CD4-positive, alpha-beta T cell treated with Interleukin-17A for 1 hour (primary cell): ENCODE results near the gene FUS.

Experiments
- DNase-seq: peaks from one replicate; pipeline ENCODE4 v3.0.0-alpha.2; 2020

Gene FUS

DNA sequence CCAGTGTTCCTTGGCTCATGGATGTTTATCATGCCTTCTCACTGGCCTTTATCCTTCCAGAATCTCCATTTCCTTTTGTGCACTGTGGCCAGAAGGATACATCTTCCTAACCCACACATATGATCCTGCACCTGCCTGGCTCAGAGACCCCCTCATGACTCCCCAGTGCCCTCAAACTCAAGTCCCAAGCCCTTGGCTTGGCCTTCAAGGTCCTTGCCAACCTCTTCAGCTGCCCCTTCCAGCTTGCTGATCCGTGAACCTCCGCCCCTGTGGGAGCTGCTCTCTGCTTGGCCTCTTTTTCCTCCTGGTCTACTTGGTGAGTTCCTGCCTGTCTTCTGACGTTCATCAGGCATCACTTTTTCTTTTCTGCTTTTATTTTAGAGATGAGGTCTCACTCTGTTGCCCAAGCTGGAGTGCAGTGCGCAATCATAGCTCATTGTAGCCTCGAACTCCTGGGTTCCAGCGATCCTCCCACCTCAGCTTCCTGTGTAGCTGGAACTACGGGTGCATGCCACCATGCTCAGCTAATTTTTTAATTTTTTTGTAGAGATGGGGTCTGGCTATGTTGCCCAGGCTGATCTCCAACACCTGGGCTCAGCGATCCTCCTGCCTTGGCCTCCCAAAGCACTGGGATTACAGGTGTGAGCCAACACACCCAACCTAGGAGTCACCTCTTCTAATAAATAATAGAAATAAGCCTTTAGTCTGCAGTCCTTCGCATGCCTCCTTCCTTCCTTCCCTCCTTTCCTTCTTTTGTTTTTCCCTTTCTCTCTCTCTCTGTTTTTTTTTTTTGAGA lies 25.1 kb downstream of the FUS start:
- no peak for DNase-seq

DNA sequence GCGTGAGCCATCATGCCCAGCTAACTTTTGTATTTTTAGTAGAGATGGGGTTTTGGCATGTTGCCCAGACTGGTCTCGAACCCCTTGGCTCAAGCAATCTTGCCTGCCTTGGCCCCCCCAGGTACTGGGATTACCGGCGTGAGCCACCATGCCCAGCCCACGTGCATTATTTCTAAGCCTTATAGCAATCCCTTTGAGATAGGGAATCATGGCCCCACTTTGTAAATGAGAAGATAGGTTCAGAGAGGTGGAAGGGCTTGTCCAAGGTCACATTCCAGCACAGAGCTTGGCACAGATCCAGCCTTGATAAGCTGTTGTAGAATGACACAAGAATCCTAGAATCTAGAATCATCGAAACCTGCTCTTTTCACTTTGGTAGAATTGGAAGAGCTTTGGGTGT lies 26.8 kb downstream of the FUS start:
- no peak for DNase-seq

DNA sequence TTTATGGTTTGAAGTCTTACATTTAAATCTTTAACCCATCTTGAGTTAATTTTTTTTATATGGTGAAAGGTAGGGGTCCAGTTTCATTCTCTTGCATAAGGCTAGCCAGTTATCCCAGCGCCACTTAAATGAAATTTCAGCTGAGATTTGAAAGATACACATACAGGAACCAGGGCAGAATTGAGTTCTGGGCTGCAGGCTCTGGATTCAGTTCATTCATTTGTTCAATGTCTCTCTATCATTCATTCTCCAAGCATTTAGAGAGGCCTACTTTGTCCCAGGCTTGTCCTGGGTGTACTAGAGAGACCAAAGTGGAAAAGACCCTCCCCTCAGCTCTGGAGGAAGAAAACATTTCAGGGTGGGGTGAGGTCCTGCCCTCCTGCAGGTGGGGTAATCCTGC lies 33.4 kb downstream of the FUS start:
- DNase-seq = no peak

DNA sequence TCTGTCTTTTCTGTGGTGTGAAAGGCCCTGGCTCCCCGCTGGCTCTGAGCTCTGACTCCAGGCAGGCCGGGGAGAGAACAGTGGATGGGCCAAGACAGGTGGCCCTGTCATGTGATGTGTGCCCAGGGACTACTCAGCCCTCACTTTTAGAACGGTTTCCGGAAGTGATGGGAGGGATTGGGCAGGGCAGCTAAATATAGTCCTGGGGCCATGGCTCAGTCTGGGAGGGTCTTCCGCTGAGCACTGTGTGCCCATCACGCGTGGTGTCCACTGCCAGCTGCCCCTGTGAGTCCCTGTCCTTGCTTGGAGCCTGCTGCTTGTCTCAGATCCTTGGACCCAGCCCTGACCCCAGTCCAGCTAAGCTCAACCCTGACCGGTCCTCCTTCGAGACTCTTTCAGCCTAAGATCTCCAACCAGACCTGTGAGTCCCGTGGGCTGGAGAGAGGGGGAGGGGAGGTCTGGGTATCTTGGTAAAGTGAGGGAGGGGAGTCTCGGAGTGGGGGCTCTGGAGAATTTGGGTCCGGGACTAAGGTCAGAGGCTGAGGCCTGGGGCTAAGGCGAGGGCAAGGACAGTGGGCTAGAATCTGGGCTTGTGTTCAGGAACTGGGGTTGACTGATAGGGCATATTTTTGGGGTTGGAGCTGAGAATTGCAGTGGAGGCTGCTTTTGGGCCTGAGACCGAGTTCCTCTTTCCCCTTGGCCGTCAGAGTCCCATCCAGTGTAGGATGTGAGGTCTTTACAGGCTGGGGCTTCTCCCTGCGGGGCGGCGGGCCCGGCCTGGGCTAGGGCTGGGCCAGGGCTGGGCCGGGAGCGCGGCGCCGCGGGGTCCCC lies 34.2 kb downstream of the FUS start, which contains the start of gene TRIM72:
TSS of gene TRIM72 (plus strand) at position 243 of the 831 bp plus-strand sequence. CDS start 620 bp downstream, outside the sequence.
- DNase-seq = no peak

DNA sequence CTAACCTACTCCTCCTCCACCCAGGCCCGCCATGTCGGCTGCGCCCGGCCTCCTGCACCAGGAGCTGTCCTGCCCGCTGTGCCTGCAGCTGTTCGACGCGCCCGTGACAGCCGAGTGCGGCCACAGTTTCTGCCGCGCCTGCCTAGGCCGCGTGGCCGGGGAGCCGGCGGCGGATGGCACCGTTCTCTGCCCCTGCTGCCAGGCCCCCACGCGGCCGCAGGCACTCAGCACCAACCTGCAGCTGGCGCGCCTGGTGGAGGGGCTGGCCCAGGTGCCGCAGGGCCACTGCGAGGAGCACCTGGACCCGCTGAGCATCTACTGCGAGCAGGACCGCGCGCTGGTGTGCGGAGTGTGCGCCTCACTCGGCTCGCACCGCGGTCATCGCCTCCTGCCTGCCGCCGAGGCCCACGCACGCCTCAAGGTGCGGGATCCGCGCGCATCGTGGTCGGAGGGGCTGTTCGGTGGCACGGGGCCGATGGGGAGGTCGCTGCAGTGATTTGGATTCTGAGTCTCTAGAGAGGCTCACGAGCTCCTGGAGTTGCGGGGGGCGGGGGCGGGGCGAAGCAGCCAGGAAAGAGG lies 34.9 kb downstream of the FUS start:
- no peak for DNase-seq

DNA sequence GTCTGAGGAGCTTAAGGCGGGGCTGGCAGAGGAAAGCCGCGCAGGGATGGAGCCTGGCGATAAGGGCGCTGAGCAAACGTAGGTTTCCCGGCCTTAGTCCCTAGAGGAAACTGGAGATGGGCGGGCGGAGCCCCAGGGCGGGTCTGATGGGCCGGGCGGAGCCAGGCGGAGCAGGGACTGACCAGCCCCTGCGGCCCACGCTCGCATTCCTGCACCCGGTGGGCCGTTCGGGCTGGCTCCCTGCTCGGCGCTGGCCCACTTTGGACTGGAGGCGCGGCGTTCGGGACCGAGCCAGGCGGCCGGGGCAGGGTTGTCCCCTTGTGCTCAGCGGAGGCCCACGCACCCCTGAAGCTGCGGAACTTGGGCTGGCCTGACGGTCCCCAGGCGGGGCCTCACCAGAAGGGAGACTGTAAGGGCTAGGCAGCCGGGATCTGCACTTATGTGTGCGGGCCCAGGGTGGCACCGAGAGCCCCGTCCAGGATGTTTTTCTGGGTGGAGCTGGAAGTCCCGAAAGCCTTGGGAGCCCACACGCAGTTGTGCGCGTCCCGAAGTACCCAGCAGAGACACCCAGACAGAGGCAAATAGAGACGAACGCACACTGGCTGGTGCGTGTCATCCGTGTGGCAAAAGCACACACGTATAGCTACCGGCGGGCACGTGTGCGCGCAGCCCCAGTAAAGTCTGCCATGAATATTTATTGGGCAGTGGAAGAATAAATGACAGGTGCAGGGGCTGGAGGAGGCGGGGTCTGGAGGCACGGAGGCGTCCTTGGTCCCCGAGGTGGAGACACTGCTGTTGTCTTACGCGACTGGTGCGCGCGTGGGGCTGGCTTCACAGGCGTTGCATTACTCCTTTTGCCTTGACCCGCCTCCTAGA lies 35.6 kb downstream of the FUS start:
- DNase-seq = no peak

DNA sequence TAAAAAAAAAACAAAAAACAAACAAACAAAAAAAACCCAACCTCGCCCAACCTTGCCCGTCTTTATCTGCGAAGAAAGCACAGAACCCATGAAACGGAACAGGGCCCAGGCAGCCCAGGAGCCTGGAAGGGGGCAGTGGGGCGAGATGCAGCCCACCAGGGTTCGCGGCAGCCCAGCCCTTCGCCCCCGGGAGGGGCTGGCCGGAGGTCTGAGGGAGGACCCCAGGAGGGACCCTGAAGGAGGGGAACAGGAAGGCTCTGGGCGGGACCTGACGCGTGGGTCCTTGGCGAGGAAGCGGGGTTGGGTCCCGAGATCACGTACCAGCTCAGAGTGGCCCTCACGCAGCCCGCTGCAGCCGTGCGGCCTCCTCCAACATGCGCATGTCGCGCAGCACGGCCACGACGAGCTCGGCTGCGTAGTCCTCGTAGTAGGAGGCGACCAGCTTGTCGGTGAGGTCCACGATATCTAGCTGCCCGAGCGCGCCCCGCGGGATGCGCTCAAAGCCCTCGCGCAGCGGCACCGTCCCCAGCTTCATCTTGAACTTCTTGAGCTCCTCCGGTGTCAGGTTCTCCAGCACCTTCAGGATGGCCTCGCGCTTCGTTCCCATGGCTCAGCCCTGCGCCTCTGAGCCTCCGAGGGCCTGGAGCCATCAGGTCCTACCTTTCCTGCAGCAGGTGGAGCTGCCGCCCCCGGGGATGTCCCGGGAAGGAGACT lies 36.6 kb downstream of the FUS start, which contains the start of gene PYDC1:
TSS of gene PYDC1 (minus strand) at position 714 of the 714 bp plus-strand sequence. CDS start at position 607, 107 bp downstream.
- no peak for DNase-seq

DNA sequence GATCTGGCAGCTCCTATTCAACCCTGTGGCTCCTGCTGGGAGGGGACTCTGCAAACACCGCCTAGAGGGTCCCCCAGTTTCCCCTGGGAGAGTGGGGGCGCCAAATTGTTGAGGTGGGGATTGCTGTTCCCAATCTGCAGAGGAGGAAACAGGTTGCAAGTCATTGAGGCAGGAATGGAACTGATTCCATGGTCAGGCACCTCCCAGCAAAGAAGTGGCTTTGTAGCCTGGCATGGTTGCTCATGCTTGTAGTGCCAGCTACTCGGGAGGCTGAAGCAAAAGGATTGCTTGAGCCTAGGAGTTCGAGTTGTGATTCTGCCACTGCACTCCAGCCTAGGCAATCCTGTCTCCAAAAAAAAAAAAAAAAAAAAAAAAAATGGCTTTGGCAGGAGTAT lies 37.2 kb downstream of the FUS start:
- DNase-seq = no peak

DNA sequence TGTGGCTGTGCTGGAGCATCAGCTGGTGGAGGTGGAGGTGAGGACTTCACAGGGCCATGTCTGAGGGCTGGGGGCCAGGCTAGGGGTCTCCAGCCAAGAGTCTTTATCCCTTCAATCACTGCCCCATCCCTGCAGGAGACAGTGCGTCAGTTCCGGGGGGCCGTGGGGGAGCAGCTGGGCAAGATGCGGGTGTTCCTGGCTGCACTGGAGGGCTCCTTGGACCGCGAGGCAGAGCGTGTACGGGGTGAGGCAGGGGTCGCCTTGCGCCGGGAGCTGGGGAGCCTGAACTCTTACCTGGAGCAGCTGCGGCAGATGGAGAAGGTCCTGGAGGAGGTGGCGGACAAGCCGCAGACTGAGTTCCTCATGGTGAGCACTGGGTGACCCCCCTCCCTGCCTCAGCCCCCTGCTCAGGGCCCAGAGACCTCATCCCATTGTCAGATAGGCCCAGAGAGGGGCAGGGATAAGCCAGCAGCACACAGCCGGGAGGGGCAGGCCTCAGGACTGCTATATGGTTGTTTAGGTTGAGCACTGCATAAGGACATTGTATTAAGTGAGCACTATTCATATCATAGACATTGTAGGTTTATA lies 39.3 kb downstream of the FUS start:
- DNase-seq = no peak

DNA sequence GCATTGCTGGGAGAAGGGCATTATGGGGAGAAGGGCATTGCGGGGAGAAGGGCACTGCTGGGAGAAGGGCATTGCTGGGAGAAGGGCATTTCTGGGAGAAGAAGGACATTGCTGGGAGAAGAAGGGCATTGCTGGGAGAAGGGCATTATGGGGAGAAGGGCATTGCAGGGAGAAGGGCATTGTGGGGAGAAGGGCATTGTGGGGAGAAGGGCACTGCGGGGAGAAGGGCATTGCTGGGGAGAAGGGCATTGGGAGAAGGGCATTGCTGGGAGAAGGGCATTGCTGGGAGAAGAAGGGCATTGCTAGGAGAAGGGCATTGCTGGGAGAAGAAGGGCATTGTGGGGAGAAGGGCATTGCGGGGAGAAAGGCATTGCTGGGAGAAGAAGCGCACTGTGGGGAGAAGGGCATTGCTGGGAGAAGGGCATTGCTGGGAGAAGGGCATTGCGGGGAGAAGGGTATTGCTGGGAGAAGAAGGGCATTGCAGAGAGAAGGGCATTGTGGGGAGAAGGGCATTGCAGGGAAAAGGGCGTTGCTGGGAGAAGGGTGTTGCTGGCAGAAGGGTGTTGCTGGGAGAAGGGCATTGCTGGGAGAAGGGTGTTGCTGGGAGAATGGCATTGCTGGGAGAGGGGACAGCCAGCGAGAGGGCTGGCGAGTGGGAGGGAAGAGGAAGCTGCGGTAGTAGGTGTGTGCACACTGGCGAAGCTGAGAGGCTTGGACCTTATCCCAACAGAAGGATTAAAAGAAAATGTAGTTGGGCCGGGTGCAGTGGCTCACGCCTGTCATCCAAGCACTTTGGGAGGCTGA lies 41.6 kb downstream of the FUS start:
- no peak for DNase-seq

DNA sequence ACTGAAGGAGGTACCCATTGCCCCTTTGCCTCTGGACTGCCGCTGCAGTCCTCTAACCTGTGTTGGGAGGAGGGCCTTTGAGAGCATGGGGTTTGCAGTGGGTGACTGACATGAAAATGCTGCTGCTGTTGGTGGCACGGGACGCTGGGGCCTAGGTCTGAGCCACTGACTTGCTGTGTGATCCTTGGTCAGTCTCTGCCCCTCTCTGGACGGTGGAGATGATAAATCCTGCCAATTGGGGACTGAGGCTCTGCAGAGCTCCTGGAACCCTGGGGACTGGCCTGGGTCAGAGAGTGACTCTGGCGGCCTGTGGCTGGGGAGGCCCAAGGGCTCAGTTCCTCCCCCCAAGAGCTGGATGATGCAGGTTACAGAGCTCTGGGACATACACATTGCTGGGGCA lies 43.1 kb downstream of the FUS start:
- no peak for DNase-seq

DNA sequence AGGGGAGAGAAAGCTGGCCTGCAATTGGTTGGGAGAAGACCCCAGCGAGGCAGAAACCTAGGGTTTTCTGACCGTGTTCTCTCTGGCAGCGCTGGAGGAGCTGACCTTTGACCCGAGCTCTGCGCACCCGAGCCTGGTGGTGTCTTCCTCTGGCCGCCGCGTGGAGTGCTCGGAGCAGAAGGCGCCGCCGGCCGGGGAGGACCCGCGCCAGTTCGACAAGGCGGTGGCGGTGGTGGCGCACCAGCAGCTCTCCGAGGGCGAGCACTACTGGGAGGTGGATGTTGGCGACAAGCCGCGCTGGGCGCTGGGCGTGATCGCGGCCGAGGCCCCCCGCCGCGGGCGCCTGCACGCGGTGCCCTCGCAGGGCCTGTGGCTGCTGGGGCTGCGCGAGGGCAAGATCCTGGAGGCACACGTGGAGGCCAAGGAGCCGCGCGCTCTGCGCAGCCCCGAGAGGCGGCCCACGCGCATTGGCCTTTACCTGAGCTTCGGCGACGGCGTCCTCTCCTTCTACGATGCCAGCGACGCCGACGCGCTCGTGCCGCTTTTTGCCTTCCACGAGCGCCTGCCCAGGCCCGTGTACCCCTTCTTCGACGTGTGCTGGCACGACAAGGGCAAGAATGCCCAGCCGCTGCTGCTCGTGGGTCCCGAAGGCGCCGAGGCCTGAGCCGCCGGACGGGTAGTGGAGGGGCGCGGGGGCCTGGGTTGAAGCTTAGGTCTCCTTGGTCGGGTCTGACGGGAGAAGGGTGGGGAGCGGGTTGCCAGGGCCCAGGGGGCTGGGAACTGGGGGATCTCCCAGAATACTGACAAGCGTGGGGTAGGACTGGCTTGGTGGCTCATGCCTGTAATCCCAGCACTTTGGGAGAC lies 44.4 kb downstream of the FUS start:
- DNase-seq = no peak

DNA sequence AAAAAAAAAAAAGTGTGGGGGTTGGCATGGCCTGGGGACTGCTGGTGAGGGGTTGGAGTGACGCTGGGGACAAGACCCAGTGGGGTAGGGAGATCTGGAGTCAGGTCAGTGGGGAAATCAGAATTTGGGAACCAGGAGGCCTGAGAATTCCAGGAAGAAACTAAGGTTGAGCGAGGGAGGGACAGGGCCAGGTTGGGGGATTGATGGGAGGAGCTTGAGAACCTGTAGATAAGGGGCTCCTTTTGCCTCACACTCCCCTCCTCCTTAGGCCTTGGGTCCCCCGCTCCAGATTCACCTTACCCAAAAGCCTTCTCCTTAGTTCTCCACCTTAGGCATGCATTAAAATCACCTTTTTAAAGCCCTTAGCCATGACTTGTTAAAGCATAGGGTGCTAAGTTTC lies 45.3 kb downstream of the FUS start:
- DNase-seq = no peak

DNA sequence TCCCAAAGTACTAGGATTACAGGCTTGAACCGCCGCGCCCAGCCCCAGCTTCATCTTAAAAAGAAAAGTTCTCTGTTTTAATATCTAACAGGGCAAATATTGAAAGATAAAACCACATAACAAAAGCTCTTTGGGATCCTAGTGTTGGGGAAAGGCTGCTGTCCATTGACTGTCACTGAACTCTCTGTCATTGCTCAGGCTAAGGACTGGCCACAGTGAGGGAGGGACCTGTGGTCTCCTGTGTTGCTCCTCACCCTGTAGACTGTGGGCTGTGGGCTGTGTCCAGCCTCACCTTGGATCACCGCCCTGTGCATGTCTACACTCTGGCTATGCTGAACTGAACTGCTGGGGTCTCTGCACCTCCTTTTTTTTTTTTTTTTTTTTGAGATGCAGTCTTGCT lies 48.3 kb downstream of the FUS start:
- no peak for DNase-seq

DNA sequence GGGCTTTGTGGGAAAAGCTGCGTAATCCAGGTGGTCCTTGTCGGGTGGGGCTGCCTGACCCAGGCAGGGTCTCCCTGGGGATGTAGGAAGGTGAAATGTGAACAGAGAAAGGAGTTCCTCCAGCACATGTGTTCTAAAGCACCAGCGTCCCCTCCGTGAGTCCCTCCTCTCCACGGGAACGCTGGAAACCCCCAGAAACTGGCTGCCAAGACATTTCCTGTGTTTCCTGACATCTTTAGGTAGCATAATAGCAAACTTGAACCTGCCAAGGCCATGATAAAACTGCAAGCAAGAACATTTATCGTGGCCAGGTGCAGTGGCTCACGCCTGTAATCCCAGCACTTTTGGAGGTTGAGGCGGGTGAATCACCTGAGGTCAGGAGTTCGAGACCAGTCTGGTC lies 49.6 kb downstream of the FUS start:
- no peak for DNase-seq

DNA sequence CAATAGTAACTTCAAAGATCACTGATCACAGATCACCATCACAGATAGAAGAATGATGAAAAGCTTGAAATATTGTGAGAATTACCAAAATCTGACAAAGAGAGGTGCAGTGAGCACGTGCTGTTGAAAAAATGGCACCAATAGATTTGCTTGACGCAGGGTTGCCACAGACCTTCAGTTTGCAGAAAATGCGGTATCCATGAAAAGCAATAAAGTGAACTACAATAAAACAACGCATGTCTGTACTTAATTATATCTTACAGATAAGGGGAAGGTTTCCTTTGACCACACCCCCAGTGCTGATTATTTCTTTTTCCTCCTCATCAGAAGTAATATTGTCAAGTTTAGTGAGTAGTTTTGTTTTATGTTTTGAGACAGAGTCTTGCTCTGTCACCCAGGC lies 58.1 kb downstream of the FUS start:
- no peak for DNase-seq
